HFFc6 (cell line): ENCODE results near the gene XRCC5. TPM values are rescaled to one million over a fixed set of nuclear protein-coding genes. Genes with fewer than 3 reads are reported as not detected.

Experiments
- DNase-seq: peaks from one replicate; pipeline ENCODE4 v3.0.0-alpha.2; 2018
- H3K27ac Mint-ChIP-seq: 2 replicates; pipeline ENCODE4 v1.8.0; 2020; ENCODE audit warnings: mild to moderate bottlenecking, mixed read lengths
- H3K27me3 Mint-ChIP-seq: 2 replicates; pipeline ENCODE4 v1.8.0; 2021; ENCODE audit warnings: mild to moderate bottlenecking, moderate library complexity, mixed read lengths; ENCODE audit not compliant: insufficient read depth
- H3K36me3 Mint-ChIP-seq: 2 replicates; pipeline ENCODE4 v1.8.0; 2021; ENCODE audit warnings: low read depth, mixed read lengths
- H3K4me1 Mint-ChIP-seq: 2 replicates; pipeline ENCODE4 v1.8.0; 2020; ENCODE audit warnings: low read depth, mixed read lengths
- H3K4me3 Mint-ChIP-seq: 2 replicates; pipeline ENCODE4 v1.8.0; 2020; ENCODE audit warnings: mild to moderate bottlenecking, moderate library complexity, mixed read lengths
- H3K9me3 Mint-ChIP-seq: 2 replicates; pipeline ENCODE4 v1.8.0; 2020; ENCODE audit warnings: mild to moderate bottlenecking, mixed read lengths
- CTCF ChIP-seq: fragments of 200-600 bp; sonication (generic); IDR thresholded peaks from 2 replicates; pipeline ENCODE4 v1.5.0; 2021; ENCODE audit warnings: antibody characterized with exemption, mild to moderate bottlenecking
- total RNA-seq, 6 experiments: library from RNA; stranded (reverse); fragmentation: NEBNext Ultra II Directional; extraction: Animal tissue kit (Norgen Biotek cat#: 25700); gene quantifications; 2 replicates in 1 of 6; 3 replicates in 5 of 6; pipeline ENCODE4 v1.2.3, GENCODE V29; 2021

The XRCC5 gene
- total RNA-seq, 6 experiments from 2014 or later = 291 to 372 (median 352) TPM

- no peak for TF ChIP-seq CTCF
- no peak for DNase-seq
- H3K36me3 Mint-ChIP-seq = peaks cover 61% of the 10 kb centered on the region
- no peak overlapping the region for H3K27ac Mint-ChIP-seq
- no peak overlapping the region for H3K4me3 Mint-ChIP-seq
- H3K9me3 Mint-ChIP-seq = no peaks in the 10 kb centered on the region
- no peaks in the 10 kb centered on the region for H3K4me1 Mint-ChIP-seq
- H3K27me3 Mint-ChIP-seq = peaks cover 1% of the 10 kb centered on the region
Observed at GRCh38 chr2:216164576-216164975, 55.4 kb downstream of the XRCC5 start.

- Mint-ChIP-seq H3K4me3 (no peak overlapping the region), H3K36me3 (peaks cover 64% of the 10 kb centered on the region), H3K27me3 (no peaks in the 10 kb centered on the region; the same call in 1 of the 2 replicates), H3K9me3 (no peaks in the 10 kb centered on the region), H3K4me1 (no peaks in the 10 kb centered on the region), H3K27ac (peak overlapping the region; percentile 40; the same call in 1 of the 2 replicates)
- no peak for DNase-seq
- TF ChIP-seq CTCF = no peak
Observed at GRCh38 chr2:216165711-216166110, 56.6 kb downstream of the XRCC5 start.

GRCh38 chr2:216169087-216169486, 59.9 kb downstream of the XRCC5 start:
- DNase-seq = no peak
- Mint-ChIP-seq H3K36me3 (peaks cover 62% of the 10 kb centered on the region), H3K27ac (no peak overlapping the region), H3K4me1 (no peaks in the 10 kb centered on the region), H3K9me3 (no peaks in the 10 kb centered on the region), H3K27me3 (no peaks in the 10 kb centered on the region), H3K4me3 (no peak overlapping the region)
- TF ChIP-seq CTCF = no peak

GRCh38 chr2:216170076-216170763, 61.1 kb downstream of the XRCC5 start:
- H3K9me3 Mint-ChIP-seq = no peaks in the 10 kb centered on the region
- no peaks in the 10 kb centered on the region for H3K4me1 Mint-ChIP-seq
- H3K36me3 Mint-ChIP-seq = peaks cover 62% of the 10 kb centered on the region
- DNase-seq = no peak
- no peak overlapping the region; the same call in 1 of the 2 replicates for H3K27ac Mint-ChIP-seq
- peaks cover 2% of the 10 kb centered on the region; the same call in 1 of the 2 replicates for H3K27me3 Mint-ChIP-seq
- no peak overlapping the region for H3K4me3 Mint-ChIP-seq
- no peak for TF ChIP-seq CTCF

- Mint-ChIP-seq H3K27ac (0 out of 2 replicates have a peak overlapping the region, but pooled peaks have one; percentile 17), H3K9me3 (no peaks in the 10 kb centered on the region), H3K36me3 (peaks cover 61% of the 10 kb centered on the region), H3K4me3 (no peak overlapping the region), H3K4me1 (no peaks in the 10 kb centered on the region), H3K27me3 (peaks cover 2% of the 10 kb centered on the region; the same call in 1 of the 2 replicates)
- TF ChIP-seq CTCF = no peak
- no peak for DNase-seq
Observed at GRCh38 chr2:216171011-216171410, 61.9 kb downstream of the XRCC5 start.
